A549 (cell line): ENCODE results near the gene MT1HL1. TPM values are rescaled to one million over a fixed set of nuclear protein-coding genes. Genes with fewer than 3 reads are reported as not detected.
"Not testable (repeated sequence)": the region's sequence is repeated elsewhere in the genome, so short reads cannot be mapped to it uniquely, and the experiment has no call there.

ENCODE experiments used
- ATAC-seq, 2 experiments: fragments of 200-7000 bp in 1 of 2; fragments of >200 bp in 1 of 2; cut with Nextera tagmentation in 1 of 2; cut with Tn5 transposase in 1 of 2; 3 replicates each; pipeline versions ENCODE4 v1.8.0 to v1.9.1; 2018 to 2020; ENCODE audit warnings: mild to moderate bottlenecking in 1 of 2, moderate library complexity in 1 of 2
- CTCF ChIA-PET: fragments of 300-600 bp; sonication (Branson Sonifier 250); formaldehyde crosslinking; extraction: SDS; loops from one replicate; lab custom pipeline; 2021; ENCODE audit warnings: antibody characterized with exemption, inconsistent platforms; lab: Yijun Ruan, JAX
- POLR2A ChIA-PET: fragments of 350-600 bp; formaldehyde crosslinking; extraction: SDS; loops from one replicate; lab custom pipeline; 2021; ENCODE audit warnings: antibody characterized with exemption, inconsistent platforms; lab: Yijun Ruan, JAX
- DNase-seq, 2 experiments: peaks; one replicate each; pipeline versions ENCODE4 v3.0.0 to v3.0.0-alpha.2; 2011 to 2016; ENCODE audit warnings: low read depth in 1 of 2, low spot score in 1 of 2
- FAIRE-seq: peaks from 2 replicates; lab custom pipeline; 2011; peaks lifted over from hg19 to GRCh38; lab: Jason Lieb, UNC
- H3K27ac ChIP-seq, 2 experiments: fragments of >200 bp; sonication (Bioruptor Twin); formaldehyde crosslinking; 3 replicates each; pipeline ENCODE4 v1.5.1; 2016 to 2017
- H3K4me1 ChIP-seq: fragments of >200 bp; sonication (Bioruptor Twin); formaldehyde crosslinking; 3 replicates; pipeline ENCODE4 v1.6.1; 2016
- H3K4me2 ChIP-seq: fragments of >200 bp; sonication (Bioruptor Twin); formaldehyde crosslinking; 3 replicates; pipeline ENCODE4 v1.6.1; 2016
- H3K4me3 ChIP-seq: fragments of >200 bp; sonication (Bioruptor Twin); formaldehyde crosslinking; 3 replicates; pipeline ENCODE4 v1.5.1; 2016
- H3K9me3 ChIP-seq: fragments of >200 bp; sonication (Bioruptor Twin); formaldehyde crosslinking; 3 replicates; pipeline ENCODE4 v1.6.1; 2016
- CHD4 ChIP-seq: fragments of 200-600 bp; sonication (generic); IDR thresholded peaks from 2 replicates; pipeline ENCODE4 v1.6.1; 2016; ENCODE audit warnings: antibody characterized with exemption, mild to moderate bottlenecking, borderline replicate concordance
- EP300 ChIP-seq, 2 experiments: fragments of >200 bp; sonication (Bioruptor Twin); formaldehyde crosslinking; IDR thresholded peaks; 2 replicates in 1 of 2; 3 replicates in 1 of 2; pipeline ENCODE4 v1.6.1; 2016 to 2017
- HOXB5 ChIP-seq: fragments of 250-450 bp; sonication (Bioruptor Pico); IDR thresholded peaks from 2 replicates; pipeline ENCODE4 v1.5.0; 2020; ENCODE audit warnings: mild to moderate bottlenecking, moderate library complexity
- JUNB ChIP-seq: fragments of >200 bp; sonication (Bioruptor Twin); formaldehyde crosslinking; IDR thresholded peaks from 2 replicates; pipeline ENCODE4 v1.6.1; 2016
- KDM5A ChIP-seq: fragments of 200-600 bp; sonication (generic); IDR thresholded peaks from 2 replicates; pipeline ENCODE4 v1.6.1; 2016; ENCODE audit warnings: antibody characterized with exemption, mild to moderate bottlenecking
- NFE2L2 ChIP-seq: fragments of 150-350 bp; conservative IDR thresholded peaks from 2 replicates; pipeline ENCODE4 v1.6.1; 2014; ENCODE audit warnings: low read length
- RARB ChIP-seq: fragments of 250-450 bp; sonication (Bioruptor Pico); IDR thresholded peaks from 2 replicates; pipeline ENCODE4 v1.8.0; 2021; ENCODE audit warnings: mild to moderate bottlenecking, moderate library complexity
- RNF2 ChIP-seq: fragments of 200-600 bp; sonication (generic); IDR thresholded peaks from 2 replicates; pipeline ENCODE4 v1.6.1; 2016; ENCODE audit warnings: low read depth, mild to moderate bottlenecking, antibody characterized with exemption, moderate library complexity, borderline replicate concordance
- TP53 ChIP-seq: fragments of 250-450 bp; sonication (Bioruptor Pico); IDR thresholded peaks from 2 replicates; pipeline ENCODE4 v1.5.0; 2021; ENCODE audit warnings: mild to moderate bottlenecking, moderate library complexity
- WGBS: methylation state at CpG from one replicate; pipeline ENCODE4 v1.1.6; 2017; ENCODE audit errors: missing lambda C conversion rate; 5-methylcytosine and 5-hydroxymethylcytosine counted together
- polyA plus RNA-seq, 4 experiments: library from polyadenylated mRNA; depleted of rRNA in 3 of 4; stranded (reverse); fragments of >200 nt; fragmentation: RNase III in 1 of 4; extraction: RNeasy Plus Mini Kit Qiagen cat#74134 plus additional on column Dnase treatment in 1 of 4; gene quantifications; 2 replicates in 3 of 4; 3 replicates in 1 of 4; pipeline ENCODE4 v1.2.3, GENCODE V29; 2011 to 2017
- TF ChIP-seq, protein P1 (sequence below): IDR thresholded peaks from 2 replicates; pipeline ENCODE4 v1.6.1; 2012
- TF ChIP-seq, protein P2 (sequence below): fragments of >200 bp; sonication (Bioruptor Twin); formaldehyde crosslinking; IDR thresholded peaks from 2 replicates; pipeline ENCODE4 v1.6.1; 2016
- TF ChIP-seq, protein P3 (sequence below): fragments of 200-600 bp; sonication (generic); IDR thresholded peaks from 2 replicates; pipeline ENCODE4 v1.6.1; 2016; ENCODE audit warnings: antibody characterized with exemption, mild to moderate bottlenecking, moderate library complexity
- TF ChIP-seq, protein P4 (sequence below): fragments of 450-650 bp; IDR thresholded peaks from 2 replicates; pipeline ENCODE4 v1.6.1; 2014; ENCODE audit warnings: antibody characterized with exemption

MT1HL1 gene
- polyA plus RNA-seq, 2 of the 4 experiments (the other 2 are of a cell fraction) = not detected

DNA sequence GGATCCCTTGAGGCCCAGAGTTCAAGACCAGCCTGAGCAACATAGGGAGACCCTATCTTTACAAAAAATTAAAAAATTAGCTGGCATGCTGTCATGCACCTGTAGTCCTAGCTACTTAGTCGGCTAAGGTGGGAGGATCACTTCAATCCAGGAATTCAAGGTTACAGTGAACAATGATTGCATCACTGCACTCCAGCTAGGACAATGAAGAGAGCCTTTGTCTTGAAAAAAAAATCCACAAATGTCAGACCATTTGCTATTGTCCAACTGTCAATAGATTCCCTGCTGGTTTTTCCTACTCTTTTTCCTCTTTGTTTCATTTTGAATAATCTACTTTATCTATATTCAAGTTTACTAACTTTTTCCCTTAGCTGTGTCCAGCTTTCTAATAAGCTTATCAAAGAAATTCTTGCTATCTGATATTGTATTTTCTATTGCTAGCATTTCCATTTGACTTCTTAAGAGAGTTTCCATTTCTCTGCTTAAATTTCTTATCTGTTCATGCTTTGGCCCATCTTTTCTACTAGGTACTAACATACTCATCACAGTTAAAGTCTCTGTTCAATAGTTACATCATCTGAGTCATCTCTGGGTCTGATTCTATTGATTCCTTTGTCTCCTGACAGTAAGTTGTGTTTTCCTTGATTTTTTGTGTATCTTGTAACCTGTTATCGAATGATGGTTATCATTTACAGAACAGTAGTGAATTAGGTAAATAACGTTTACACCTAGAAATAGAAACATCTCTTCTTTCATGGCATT, 14.8 kb downstream of the MT1HL1 start (continued):
- TF ChIP-seq NFE2L2 = no peak

DNA sequence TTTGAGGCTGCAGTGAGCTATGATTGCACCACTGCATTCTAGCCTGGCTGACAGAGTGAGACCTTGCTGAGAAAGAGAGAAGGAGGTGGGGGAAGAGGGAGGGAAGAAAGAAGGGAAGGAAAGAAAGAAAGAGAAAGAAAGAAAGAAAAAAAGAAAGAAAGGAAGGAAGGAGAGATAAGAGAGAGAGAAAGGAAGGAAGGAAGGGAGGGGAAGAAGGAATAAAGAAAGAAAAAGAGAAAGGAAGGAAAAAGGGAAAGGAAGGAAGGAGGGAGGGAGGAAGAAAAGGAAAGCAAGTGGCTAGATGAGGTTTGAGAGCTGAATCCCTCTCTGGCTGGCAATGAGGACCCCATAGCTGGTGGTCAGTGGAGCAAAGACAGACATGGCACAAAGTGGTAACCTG, 20.4 kb downstream of the MT1HL1 start:
- no peak for ATAC-seq
- ChIA-PET POLR2A (no interaction called here), CTCF (no interaction called here)
- Histone ChIP-seq H3K9me3 (no peaks in the 10 kb centered on the region; the same call in 2 of the 3 replicates), H3K4me3 (no peak overlapping the region), H3K27ac (no peak overlapping the region), H3K4me1 (no peaks in the 10 kb centered on the region), H3K4me2 (no peak overlapping the region)
- TF ChIP-seq KDM5A (no peak), TP53 (CRISPR knock-in tag) (no peak), HOXB5 (CRISPR knock-in tag) (no peak), EP300 (IDR thresholded peaks at IDR 0.05) (no peak), CHD4 (no peak)
- TF ChIP-seq, protein P1, sequence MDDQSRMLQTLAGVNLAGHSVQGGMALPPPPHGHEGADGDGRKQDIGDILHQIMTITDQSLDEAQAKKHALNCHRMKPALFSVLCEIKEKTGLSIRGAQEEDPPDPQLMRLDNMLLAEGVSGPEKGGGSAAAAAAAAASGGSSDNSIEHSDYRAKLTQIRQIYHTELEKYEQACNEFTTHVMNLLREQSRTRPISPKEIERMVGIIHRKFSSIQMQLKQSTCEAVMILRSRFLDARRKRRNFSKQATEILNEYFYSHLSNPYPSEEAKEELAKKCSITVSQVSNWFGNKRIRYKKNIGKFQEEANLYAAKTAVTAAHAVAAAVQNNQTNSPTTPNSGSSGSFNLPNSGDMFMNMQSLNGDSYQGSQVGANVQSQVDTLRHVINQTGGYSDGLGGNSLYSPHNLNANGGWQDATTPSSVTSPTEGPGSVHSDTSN = no peak
- TF ChIP-seq, protein P2, sequence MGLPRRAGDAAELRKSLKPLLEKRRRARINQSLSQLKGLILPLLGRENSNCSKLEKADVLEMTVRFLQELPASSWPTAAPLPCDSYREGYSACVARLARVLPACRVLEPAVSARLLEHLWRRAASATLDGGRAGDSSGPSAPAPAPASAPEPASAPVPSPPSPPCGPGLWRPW = no peak
- FAIRE-seq = no peak
- DNase-seq = no peak

DNA sequence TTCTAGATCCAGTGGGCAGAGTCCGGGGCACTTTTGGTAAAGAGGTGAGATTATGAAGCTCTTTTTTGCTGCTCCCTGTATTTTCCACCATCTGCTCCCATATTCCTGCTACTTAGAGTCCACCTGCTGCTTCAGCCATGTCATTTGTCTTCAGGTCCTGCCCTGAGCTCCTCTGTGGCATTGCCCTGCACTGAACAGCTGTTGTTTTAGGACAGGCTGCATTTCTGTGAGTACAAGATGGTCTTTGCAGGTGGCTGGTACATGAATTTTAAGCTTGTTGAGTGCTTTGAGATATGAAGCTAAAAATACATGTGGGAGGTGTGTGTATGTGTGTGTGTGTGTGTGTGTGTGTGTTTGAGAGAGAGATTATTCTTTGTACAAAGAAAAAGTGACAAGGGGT, 21.9 kb downstream of the MT1HL1 start:
- ChIA-PET POLR2A (no interaction called here), CTCF (interaction anchor here (0.5 kb wide), 1 partner anchor 524 kb away, joined by 3 read pairs; no protein-coding TSS in a partner anchor)
- no peak overlapping the region for H3K4me3 ChIP-seq
- ATAC-seq (no peak), DNase-seq (no peak), FAIRE-seq (no peak)
- TF ChIP-seq RARB (CRISPR knock-in tag) = no peak
- TF ChIP-seq RNF2 = no peak
- TF ChIP-seq JUNB = no peak
- no peak overlapping the region for H3K27ac ChIP-seq
- H3K4me2 ChIP-seq = no peak overlapping the region
- no peaks in the 10 kb centered on the region for H3K4me1 ChIP-seq
- WGBS = 11% methylated on average over 1 of the region's 1 CpG
- no peaks in the 10 kb centered on the region; the same call in 2 of the 3 replicates for H3K9me3 ChIP-seq

DNA sequence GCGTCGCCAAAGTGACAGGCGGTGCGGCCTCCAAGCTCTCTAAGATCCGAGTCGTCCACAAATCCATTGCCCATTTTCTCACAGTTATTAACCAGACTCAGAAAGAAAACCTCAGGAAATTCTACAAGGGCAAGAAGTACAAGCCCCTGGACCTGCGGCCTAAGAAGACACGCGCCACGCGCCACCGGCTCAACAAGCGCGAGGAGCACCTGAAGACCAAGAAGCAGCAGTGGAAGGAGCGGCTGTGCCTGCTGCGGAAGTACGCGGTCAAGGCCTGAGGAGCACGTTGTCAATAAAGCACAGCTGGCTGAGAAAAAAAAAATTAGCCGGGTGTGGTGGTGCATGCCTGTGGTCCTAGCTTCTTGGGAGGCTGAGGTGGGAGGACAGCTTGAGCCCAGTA, 22.8 kb downstream of the MT1HL1 start:
- WGBS = 79% methylated on average over 20 of the region's 20 CpGs
- H3K4me1 ChIP-seq, H3K4me3 ChIP-seq, H3K4me2 ChIP-seq, H3K9me3 ChIP-seq, FAIRE-seq, POLR2A ChIA-PET, DNase-seq, ATAC-seq, H3K27ac ChIP-seq: not testable (repeated sequence)
- CTCF ChIA-PET = interaction anchor here (1.3 kb wide), 1 partner anchor 405 kb away, joined by 3 read pairs; no protein-coding TSS in a partner anchor

DNA sequence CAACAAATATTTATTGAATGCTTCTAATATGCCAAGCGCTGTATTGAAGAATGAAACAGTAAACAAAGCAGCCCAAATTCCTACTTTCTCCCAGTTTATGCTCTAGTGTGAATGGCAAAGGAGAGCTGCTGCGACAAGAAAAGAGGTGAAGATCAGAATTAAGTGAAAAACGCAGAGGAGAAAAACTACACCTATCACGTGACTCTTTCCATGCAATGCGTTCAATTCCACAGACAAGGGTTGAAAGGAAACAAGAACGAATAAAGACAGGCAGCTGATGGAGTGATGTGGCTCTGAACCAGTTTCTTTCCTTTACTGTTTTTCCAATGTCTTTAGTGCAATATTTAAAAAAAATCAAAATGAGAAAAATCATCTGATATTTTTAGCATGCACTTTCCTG, 23.6 kb downstream of the MT1HL1 start:
- Histone ChIP-seq H3K4me2 (no peak overlapping the region), H3K4me1 (no peaks in the 10 kb centered on the region), H3K9me3 (no peaks in the 10 kb centered on the region), H3K27ac (no peak overlapping the region), H3K4me3 (no peak overlapping the region)
- TF ChIP-seq, protein P3, sequence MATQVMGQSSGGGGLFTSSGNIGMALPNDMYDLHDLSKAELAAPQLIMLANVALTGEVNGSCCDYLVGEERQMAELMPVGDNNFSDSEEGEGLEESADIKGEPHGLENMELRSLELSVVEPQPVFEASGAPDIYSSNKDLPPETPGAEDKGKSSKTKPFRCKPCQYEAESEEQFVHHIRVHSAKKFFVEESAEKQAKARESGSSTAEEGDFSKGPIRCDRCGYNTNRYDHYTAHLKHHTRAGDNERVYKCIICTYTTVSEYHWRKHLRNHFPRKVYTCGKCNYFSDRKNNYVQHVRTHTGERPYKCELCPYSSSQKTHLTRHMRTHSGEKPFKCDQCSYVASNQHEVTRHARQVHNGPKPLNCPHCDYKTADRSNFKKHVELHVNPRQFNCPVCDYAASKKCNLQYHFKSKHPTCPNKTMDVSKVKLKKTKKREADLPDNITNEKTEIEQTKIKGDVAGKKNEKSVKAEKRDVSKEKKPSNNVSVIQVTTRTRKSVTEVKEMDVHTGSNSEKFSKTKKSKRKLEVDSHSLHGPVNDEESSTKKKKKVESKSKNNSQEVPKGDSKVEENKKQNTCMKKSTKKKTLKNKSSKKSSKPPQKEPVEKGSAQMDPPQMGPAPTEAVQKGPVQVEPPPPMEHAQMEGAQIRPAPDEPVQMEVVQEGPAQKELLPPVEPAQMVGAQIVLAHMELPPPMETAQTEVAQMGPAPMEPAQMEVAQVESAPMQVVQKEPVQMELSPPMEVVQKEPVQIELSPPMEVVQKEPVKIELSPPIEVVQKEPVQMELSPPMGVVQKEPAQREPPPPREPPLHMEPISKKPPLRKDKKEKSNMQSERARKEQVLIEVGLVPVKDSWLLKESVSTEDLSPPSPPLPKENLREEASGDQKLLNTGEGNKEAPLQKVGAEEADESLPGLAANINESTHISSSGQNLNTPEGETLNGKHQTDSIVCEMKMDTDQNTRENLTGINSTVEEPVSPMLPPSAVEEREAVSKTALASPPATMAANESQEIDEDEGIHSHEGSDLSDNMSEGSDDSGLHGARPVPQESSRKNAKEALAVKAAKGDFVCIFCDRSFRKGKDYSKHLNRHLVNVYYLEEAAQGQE = no peak
- TF ChIP-seq, protein P4, sequence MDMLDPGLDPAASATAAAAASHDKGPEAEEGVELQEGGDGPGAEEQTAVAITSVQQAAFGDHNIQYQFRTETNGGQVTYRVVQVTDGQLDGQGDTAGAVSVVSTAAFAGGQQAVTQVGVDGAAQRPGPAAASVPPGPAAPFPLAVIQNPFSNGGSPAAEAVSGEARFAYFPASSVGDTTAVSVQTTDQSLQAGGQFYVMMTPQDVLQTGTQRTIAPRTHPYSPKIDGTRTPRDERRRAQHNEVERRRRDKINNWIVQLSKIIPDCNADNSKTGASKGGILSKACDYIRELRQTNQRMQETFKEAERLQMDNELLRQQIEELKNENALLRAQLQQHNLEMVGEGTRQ = 0 out of 2 replicates have a peak, but pooled peaks have one; percentile 23
- 32% methylated on average over 6 of the region's 6 CpGs for WGBS
- DNase-seq = no peak
- no peak for ATAC-seq
- ChIA-PET CTCF (interaction anchor here (1.0 to 1.3 kb wide), 2 partner anchors 8 to 406 kb away, joined by 3 to 4 read pairs; no protein-coding TSS in a partner anchor), POLR2A (no interaction called here)
- FAIRE-seq = no peak
